Measurements from ENCODE around the gene ATXN7L1. TPM values are rescaled to one million over a fixed set of nuclear protein-coding genes. Genes with fewer than 3 reads are reported as not detected.

Gene ATXN7L1
- total and polyA plus RNA-seq, 2 of the 8 experiments (the other 6 are each of a cell fraction or from before 2014, with no cell fraction given) = 14.3 to 34.0 TPM

DNA sequence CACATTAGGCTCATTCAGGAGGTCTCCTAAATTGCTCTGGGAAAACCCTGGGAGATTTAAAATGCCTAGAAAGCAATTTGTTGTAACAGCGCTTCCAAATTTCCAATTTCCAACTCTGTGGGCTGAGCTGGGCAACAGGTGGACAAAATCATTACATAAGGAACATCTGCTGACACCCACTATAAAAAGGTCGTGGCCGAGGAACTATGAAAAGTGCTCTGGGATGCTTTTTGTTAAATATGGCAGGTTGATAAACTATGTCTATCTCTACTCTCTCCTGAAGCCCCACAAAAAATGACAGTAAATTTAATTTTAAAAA lies 45.1 kb downstream of the ATXN7L1 start:
- no peak overlapping the region for H3K4me3 ChIP-seq (ENCODE audit: extremely low read depth in 1 of 4, insufficient read depth in 2 of 4, low read depth in 3 of 4, low read length in 4 of 4)
- no peak overlapping the region for H4K5ac ChIP-seq (ENCODE audit: insufficient read length, low read depth, low read length)
- ChIA-PET POLR2A (ENCODE audit: partially characterized antibody) (no interaction called here), CTCF (ENCODE audit: partially characterized antibody) (interaction anchor here (1.0 to 2.2 kb wide), 6 partner anchors 9 to 93 kb away, joined by 3 to 6 read pairs (median 3); no protein-coding TSS in a partner anchor)
- peaks cover 2 to 3% of the 10 kb centered on the region in 2 experiments for H4K20me1 ChIP-seq (replicated peaks in 1 of 2; ENCODE audit: control insufficient read depth in 1 of 2, insufficient read depth in 2 of 2, low read length in 2 of 2)
- H2BK120ac ChIP-seq (replicated peaks; ENCODE audit: low read depth, low read length) = no peak overlapping the region
- H3K14ac ChIP-seq (ENCODE audit: insufficient read length) = no peak overlapping the region
- H3K23me2 ChIP-seq (ENCODE audit: low read depth, low read length) = no peaks in the 10 kb centered on the region
- no peak overlapping the region for H2AK5ac ChIP-seq (ENCODE audit: low read depth, low read length)
- H2AFZ ChIP-seq (ENCODE audit: low read length) = no peak overlapping the region
- FAIRE-seq = no peak
- no peaks in the 10 kb centered on the region for H3K36me3 ChIP-seq (ENCODE audit: control insufficient read depth in 2 of 4, insufficient read depth in 4 of 4, low read length in 3 of 4)
- no peak overlapping the region for H2BK5ac ChIP-seq (ENCODE audit: low read depth, low read length)
- H3K18ac ChIP-seq (ENCODE audit: extremely low read depth, low read length) = no peak overlapping the region
- no peaks in the 10 kb centered on the region; the same call in 1 of the 2 replicates for H3K79me1 ChIP-seq (ENCODE audit: low read depth, low read length)
- peaks cover 0 to 9% of the 10 kb centered on the region in 2 experiments; a peak in 1 of 4 replicates for H3K79me2 ChIP-seq (ENCODE audit: control insufficient read depth in 1 of 2, insufficient read depth in 2 of 2, low read length in 2 of 2)
- no peak overlapping the region for H3K4me2 ChIP-seq (ENCODE audit: insufficient read depth in 1 of 2, low read depth in 2 of 2, low read length in 2 of 2)
- H3K27me3 ChIP-seq (replicated peaks in 1 of 4; ENCODE audit: control insufficient read depth in 3 of 4, extremely low read depth in 1 of 4, insufficient read depth in 3 of 4, low read length in 3 of 4) = no peaks in the 10 kb centered on the region
- no peak overlapping the region for H4K91ac ChIP-seq (replicated peaks; ENCODE audit: insufficient read length, low read length)
- H3K4me1 ChIP-seq (replicated peaks in 1 of 4; ENCODE audit: control insufficient read depth in 3 of 4, insufficient read depth in 4 of 4, low read length in 3 of 4) = peaks cover 0 to 13% (median 3%) of the 10 kb centered on the region in 4 experiments; a peak in 1 of 7 replicates
- DNase-seq (ENCODE audit: low read depth in 1 of 2, low spot score in 2 of 2) = no peak
- H2BK15ac ChIP-seq (ENCODE audit: low read length) = no peak overlapping the region
- H3K9me3 ChIP-seq (ENCODE audit: insufficient read depth in 2 of 2, low read depth in 1 of 2, low read length in 1 of 2) = no peaks in the 10 kb centered on the region
- 92% methylated on average over 3 of the region's 3 CpGs; no CpG with 5 or more reads in 1 of the 2 experiments for whole genome bisulfite sequencing, 2 experiments (ENCODE audit: extremely low coverage in 1 of 2, insufficient coverage in 1 of 2, insufficient read length in 1 of 2, insufficient replicate concordance in 2 of 2, low coverage in 1 of 2, low lambda C conversion rate in 2 of 2, missing lambda C conversion rate in 1 of 2)
- H3K23ac ChIP-seq (ENCODE audit: insufficient read length) = no peak overlapping the region
- no peak overlapping the region for H3K27ac ChIP-seq (ENCODE audit: low read depth, low read length)
- no peak overlapping the region for H4K8ac ChIP-seq (ENCODE audit: extremely low read depth, insufficient read depth, low read length)
- H2BK20ac ChIP-seq (ENCODE audit: low read length) = no peak overlapping the region
- no peak overlapping the region for H2BK12ac ChIP-seq (ENCODE audit: low read depth, low read length)
- H3K56ac ChIP-seq (replicated peaks; ENCODE audit: insufficient read length, low read depth, low read length) = no peak overlapping the region
- no peak overlapping the region for H3K4ac ChIP-seq (replicated peaks; ENCODE audit: insufficient read length, low read depth, low read length)
- H3K9ac ChIP-seq (replicated peaks in 1 of 4; ENCODE audit: extremely low read depth in 1 of 4, low read depth in 3 of 4, low read length in 3 of 4) = no peak overlapping the region
- TF ChIP-seq HDAC2 (IDR thresholded peaks at IDR 0.05; ENCODE audit: borderline replicate concordance in 1 of 2, low read depth in 2 of 2, low read length in 2 of 2) = no peak
- no peak for TF ChIP-seq KDM5A (IDR thresholded peaks at IDR 0.05; ENCODE audit: low read length)
- no peak for TF ChIP-seq SRF (IDR thresholded peaks at IDR 0.05; ENCODE audit: low read depth, low read length)
- TF ChIP-seq RNF2 (IDR thresholded peaks at IDR 0.05; ENCODE audit: borderline replicate concordance, low read depth, low read length, missing control alignments, poor library complexity, severe bottlenecking) = no peak
- TF ChIP-seq KDM1A (IDR thresholded peaks at IDR 0.05; ENCODE audit: borderline replicate concordance, low read length) = no peak
- TF ChIP-seq CBX8 (IDR thresholded peaks at IDR 0.05; ENCODE audit: borderline replicate concordance, low read depth, low read length) = no peak
- TF ChIP-seq TEAD4 (IDR thresholded peaks at IDR 0.05; ENCODE audit: low read depth, low read length) = no peak
- TF ChIP-seq GTF2F1 (IDR thresholded peaks at IDR 0.05; ENCODE audit: borderline replicate concordance, low read depth, low read length) = no peak
- TF ChIP-seq FOSL1 (IDR thresholded peaks at IDR 0.05; ENCODE audit: insufficient read depth, low read depth, low read length) = no peak
- no peak for TF ChIP-seq NANOG (IDR thresholded peaks at IDR 0.05; ENCODE audit: insufficient read depth, low read depth, low read length, poor library complexity, severe bottlenecking)
- TF ChIP-seq, protein P1, sequence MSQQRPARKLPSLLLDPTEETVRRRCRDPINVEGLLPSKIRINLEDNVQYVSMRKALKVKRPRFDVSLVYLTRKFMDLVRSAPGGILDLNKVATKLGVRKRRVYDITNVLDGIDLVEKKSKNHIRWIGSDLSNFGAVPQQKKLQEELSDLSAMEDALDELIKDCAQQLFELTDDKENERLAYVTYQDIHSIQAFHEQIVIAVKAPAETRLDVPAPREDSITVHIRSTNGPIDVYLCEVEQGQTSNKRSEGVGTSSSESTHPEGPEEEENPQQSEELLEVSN (IDR thresholded peaks at IDR 0.05) = no peak
- no peak for TF ChIP-seq CBX5 (IDR thresholded peaks at IDR 0.05; ENCODE audit: low read depth, low read length)
- TF ChIP-seq POLR2A (IDR thresholded peaks at IDR 0.05; ENCODE audit: control extremely low read depth in 1 of 2, low read depth in 2 of 2, low read length in 2 of 2) = no peak
- TF ChIP-seq CHD2 (IDR thresholded peaks at IDR 0.05; ENCODE audit: low read length) = no peak

Measured in H1 (cell line).